ENCODE measurements around the gene SLF2. TPM values are rescaled to one million over a fixed set of nuclear protein-coding genes. Genes with fewer than 3 reads are reported as not detected.
A peak's percentile ranks its signal among the peaks of the same experiment; 100 is the strongest.

The SLF2 gene
- total and polyA plus RNA-seq, 2 of the 13 experiments (the other 11 are each of a cell fraction or from before 2014, with no cell fraction given), result 12.2 to 48.1 TPM

DNA sequence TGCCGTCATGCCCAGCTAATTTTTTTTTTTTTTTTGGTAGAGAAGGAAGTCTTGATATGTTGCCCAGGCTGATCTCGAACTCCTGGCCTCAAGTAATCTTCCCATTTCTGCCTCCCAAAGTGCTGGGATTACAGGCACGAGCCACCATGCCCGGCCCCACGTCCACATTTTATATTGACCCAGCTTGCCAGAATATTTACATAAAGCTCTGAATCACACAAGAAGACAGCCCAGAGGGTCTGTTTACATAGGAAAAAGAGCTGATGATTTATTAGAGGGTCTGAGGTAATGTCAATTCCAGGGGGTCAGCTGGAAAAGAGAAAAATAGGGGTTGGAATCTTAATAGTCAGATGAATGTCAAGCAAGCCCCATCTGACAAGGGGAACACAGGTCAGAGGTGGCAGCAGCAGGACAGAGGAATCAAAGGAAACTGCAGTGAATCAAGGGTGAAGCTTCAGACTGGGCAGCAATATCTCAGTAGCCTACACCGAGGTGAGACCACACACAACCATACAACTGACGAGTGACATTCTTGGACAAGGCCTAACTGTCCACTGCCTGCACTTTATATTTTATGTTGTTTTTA is 15.8 kb upstream of the SLF2 start (continued):
- no peak for TF ChIP-seq KIAA2018 (CRISPR knock-in tag; IDR thresholded peaks at IDR 0.05; ENCODE audit: borderline replicate concordance)
- TF ChIP-seq KAT2B (IDR thresholded peaks at IDR 0.05; ENCODE audit: borderline replicate concordance, low read depth, low read length), result no peak
- TF ChIP-seq SNAPC5 (CRISPR knock-in tag; IDR thresholded peaks at IDR 0.05; ENCODE audit: borderline replicate concordance), result no peak
- TF ChIP-seq, protein P1, sequence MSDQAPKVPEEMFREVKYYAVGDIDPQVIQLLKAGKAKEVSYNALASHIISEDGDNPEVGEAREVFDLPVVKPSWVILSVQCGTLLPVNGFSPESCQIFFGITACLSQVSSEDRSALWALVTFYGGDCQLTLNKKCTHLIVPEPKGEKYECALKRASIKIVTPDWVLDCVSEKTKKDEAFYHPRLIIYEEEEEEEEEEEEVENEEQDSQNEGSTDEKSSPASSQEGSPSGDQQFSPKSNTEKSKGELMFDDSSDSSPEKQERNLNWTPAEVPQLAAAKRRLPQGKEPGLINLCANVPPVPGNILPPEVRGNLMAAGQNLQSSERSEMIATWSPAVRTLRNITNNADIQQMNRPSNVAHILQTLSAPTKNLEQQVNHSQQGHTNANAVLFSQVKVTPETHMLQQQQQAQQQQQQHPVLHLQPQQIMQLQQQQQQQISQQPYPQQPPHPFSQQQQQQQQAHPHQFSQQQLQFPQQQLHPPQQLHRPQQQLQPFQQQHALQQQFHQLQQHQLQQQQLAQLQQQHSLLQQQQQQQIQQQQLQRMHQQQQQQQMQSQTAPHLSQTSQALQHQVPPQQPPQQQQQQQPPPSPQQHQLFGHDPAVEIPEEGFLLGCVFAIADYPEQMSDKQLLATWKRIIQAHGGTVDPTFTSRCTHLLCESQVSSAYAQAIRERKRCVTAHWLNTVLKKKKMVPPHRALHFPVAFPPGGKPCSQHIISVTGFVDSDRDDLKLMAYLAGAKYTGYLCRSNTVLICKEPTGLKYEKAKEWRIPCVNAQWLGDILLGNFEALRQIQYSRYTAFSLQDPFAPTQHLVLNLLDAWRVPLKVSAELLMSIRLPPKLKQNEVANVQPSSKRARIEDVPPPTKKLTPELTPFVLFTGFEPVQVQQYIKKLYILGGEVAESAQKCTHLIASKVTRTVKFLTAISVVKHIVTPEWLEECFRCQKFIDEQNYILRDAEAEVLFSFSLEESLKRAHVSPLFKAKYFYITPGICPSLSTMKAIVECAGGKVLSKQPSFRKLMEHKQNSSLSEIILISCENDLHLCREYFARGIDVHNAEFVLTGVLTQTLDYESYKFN (CRISPR knock-in tag; conservative IDR thresholded peaks at IDR 0.05), result peak; percentile 83
- TF ChIP-seq ZNF282 (IDR thresholded peaks at IDR 0.05; ENCODE audit: partially characterized antibody), result no peak
- TF ChIP-seq, protein P2, sequence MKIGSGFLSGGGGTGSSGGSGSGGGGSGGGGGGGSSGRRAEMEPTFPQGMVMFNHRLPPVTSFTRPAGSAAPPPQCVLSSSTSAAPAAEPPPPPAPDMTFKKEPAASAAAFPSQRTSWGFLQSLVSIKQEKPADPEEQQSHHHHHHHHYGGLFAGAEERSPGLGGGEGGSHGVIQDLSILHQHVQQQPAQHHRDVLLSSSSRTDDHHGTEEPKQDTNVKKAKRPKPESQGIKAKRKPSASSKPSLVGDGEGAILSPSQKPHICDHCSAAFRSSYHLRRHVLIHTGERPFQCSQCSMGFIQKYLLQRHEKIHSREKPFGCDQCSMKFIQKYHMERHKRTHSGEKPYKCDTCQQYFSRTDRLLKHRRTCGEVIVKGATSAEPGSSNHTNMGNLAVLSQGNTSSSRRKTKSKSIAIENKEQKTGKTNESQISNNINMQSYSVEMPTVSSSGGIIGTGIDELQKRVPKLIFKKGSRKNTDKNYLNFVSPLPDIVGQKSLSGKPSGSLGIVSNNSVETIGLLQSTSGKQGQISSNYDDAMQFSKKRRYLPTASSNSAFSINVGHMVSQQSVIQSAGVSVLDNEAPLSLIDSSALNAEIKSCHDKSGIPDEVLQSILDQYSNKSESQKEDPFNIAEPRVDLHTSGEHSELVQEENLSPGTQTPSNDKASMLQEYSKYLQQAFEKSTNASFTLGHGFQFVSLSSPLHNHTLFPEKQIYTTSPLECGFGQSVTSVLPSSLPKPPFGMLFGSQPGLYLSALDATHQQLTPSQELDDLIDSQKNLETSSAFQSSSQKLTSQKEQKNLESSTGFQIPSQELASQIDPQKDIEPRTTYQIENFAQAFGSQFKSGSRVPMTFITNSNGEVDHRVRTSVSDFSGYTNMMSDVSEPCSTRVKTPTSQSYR (CRISPR knock-in tag; IDR thresholded peaks at IDR 0.05; ENCODE audit: borderline replicate concordance), result no peak
- TF ChIP-seq FOXA3 (CRISPR knock-in tag; IDR thresholded peaks at IDR 0.05), result peak; percentile 72
- no peak for TF ChIP-seq UBTF (CRISPR knock-in tag; IDR thresholded peaks at IDR 0.05)
- TF ChIP-seq ZNF3 (CRISPR knock-in tag; IDR thresholded peaks at IDR 0.05), result no peak
- TF ChIP-seq NR2F6 (IDR thresholded peaks at IDR 0.05), result peak; percentile 80
- peak; percentile 65 for TF ChIP-seq NR2F6 (CRISPR knock-in tag; IDR thresholded peaks at IDR 0.05)

All from HepG2 (cell line).